GM19025 (cell line): ENCODE data around the gene BMP7.

Experiments used
- ATAC-seq: cut with Tn5 transposase; IDR thresholded peaks from one replicate; pipeline ENCODE4 v1.9.1; 2021; ENCODE audit warnings: mild to moderate bottlenecking, low read depth, moderate library complexity; ENCODE audit not compliant: unreplicated experiment

The BMP7 gene

GRCh38 chr20:57236813-57237584, 29.4 kb downstream of the BMP7 start:
- no peak for ATAC-seq

GRCh38 chr20:57234556-57235251, 31.7 kb downstream of the BMP7 start:
- ATAC-seq: no peak

DNA sequence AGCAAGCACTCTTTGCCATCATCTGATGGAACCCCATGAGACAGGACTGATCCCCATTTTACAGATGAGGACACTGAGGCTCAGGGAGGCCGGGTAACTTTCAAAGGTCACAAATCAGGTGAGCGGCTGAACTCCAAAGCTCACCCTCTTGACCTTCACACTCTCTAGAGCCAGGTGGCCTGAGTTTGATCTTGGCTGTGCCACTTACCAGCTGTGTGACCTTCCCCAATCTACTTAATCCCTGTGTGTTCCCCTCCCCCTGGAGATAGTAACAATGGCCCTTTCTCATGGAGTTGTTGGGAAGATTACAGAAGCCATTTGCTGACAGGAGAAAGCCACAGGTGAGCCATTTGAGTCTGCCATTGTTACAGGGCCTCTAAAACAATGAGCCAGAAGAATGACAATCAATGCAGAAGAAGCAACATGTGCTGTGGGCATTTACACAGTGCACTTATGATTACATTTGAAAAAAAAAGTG, 34.5 kb downstream of the BMP7 start:
- ATAC-seq: no peak

DNA sequence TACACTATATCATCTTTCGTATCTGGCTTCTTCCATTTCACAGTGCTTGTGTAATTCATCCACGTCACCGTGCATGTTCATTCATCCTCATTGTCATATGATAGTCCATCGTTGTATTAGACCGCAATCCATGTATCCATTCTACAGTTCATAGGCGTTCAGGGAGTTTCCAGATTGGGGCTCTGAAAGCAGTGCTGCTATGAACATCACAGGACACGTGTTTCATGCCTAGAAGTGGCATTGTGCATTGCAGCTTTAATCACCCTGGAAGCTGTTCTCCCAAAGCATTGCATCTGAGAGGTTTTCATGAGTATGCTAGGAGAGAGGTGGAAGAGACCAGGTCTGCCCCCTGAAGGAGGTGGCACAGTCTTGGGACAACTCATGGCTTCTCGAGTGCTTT, 35.3 kb downstream of the BMP7 start:
- no peak for ATAC-seq

DNA sequence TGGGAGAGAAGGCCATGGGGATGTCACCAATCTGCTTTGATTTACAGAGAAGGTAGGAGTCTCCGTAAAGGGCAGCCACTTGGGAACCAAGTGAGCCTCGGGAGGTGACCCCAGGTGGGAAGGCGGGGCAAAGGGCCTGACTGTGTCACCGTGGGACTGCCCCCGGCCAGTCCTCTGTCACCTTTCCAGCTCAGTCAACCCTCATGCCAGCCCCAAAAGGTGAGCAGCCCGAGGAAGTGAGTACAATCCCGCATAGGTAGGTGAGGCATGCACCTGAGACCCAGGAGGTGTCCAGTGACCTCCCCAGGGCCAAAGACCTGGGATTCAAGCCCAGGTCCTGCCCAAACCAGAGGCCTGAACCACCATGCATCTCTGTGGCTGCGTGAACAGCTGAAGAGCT, 36.2 kb downstream of the BMP7 start:
- no peak for ATAC-seq

DNA sequence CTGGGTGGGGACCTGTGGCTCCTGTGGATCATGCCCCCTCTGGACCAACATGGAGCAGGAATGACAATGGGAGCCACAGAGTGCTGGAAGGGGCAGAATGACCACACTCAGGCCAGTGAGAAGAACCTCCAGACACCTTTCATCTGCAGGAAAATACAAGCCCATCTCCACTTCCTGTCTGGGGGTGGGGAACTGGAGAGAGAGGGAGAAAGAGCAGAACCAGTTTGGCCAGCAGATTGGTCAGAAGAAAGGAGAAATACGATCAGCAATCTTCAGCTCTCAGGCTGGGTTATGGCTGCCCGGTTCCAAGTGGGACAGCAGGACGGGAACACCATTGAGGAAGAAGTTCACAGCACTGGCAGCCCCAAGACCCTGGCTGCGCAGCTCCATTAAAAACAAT, 37.0 kb downstream of the BMP7 start:
- ATAC-seq: no peak

DNA sequence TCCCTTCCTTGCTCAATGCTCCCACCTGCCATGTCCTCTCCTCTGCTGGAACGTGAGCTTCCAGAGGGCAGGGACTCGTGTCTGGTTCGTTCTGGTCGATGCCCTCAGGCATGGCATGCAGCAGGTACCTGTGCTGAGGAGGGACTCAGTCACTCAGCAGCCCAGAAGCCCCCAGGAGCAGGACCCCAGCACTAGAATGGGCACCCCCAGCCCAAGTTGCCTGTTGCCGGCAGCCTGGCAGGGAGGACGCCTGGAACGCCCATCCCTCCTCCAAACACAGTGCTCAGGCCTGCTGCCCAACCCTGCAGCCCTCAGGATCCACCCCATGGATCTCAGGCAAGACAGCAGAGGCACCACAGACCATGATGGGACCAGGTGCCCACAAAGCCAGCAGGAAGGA, 40.6 kb downstream of the BMP7 start:
- ATAC-seq: no peak

DNA sequence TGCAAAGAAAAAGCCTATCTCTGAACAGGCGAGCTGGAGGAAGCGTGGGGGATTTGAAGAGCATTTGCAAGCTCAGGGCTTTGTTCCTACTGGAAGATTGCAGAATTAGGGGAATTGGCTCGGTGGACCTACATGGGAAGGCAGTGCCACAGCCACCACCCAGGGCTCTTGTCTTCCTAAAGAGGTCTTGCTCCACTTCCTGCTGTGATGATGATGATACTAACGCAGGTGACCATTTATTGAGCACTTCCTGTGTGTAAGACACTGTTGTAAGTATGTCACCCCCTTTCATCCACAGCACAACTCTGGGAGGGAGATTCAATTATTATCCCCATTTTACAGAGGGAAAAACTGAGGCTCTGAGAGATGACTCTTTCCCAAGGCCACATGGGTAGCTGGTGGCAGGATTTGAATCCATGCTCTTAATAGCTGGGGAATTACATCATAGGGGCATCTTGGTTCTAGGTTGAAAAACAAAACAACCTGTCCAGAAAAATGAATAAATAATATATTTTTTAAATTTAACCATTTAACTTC, 41.2 kb downstream of the BMP7 start:
- no peak for ATAC-seq

GRCh38 chr20:57224641-57225138, 41.8 kb downstream of the BMP7 start:
- ATAC-seq: no peak

- ATAC-seq: no peak
Observed at GRCh38 chr20:57223648-57224489, 42.6 kb downstream of the BMP7 start.

- no peak for ATAC-seq
Observed at GRCh38 chr20:57222631-57222950, 43.9 kb downstream of the BMP7 start.

DNA sequence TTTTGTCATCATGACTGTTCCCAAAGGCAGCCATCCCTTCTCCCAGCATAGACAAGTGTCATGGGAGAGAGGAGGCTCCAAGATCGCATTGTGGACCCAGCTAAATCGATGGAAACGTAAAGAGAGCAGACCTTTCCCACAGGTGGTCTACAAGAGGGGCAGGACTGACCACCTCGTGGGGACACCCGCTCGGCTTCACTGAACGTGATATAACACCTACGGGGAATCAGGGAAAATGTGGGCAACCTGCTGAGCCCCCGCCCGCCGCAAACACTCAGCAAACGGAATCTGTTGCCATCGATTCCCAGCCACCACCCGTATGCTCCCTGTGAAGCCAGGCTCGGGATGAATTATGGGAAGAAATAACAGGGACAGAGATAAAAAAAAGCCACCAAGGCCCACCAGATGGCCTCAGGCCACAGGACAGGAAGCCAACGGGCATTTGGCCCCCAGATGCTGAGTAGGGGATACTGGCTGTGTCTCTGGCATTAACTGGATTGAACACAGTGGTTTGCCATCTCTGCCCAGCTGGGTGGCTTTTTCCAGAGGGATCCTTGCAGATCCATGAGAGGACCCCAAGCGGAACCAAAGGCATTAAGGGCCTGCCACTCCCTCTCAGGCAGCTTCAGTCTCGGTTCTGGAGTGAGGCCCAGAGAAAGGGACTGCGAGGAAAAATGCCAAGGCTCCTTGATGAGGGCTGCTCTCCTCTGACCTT, 44.4 kb downstream of the BMP7 start:
- ATAC-seq: no peak

DNA sequence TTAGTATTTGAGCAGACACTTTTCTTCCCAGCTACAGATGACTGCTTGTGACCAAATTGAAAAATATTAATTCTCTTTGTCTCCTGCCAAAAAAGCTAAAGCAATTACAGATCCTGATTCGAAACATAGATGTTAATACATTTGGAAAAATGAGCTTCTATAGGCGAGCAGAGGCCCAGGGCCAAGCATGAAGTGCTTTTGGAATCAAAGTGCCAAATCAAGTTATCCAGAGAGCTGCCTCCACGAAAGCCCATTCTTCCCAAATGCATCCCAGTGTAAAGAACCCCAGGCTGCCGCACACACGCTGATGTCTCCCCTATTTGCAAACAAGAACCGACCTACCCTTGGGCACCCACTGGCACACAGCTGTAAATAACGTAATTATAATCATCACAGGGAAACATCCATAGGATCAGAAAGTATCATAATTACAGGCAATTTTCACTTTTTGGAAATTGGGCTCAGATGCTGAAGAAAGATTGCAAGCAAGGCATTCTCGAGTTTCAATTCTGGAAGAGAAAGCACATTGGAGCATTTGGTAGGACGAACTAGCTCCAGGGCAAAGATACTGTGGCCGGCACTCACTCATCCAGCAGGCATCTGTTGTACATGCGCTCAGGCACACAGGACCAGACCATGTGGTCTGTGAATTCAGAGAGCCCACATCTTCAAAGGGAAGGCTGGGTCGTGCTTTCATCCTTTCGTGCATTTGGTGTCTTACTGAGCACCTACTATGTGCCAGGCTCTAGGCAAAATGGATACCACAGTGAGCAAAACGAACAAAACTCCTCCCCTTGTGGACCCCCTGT, 45.9 kb downstream of the BMP7 start:
- ATAC-seq: no peak

GRCh38 chr20:57219071-57219677, 47.3 kb downstream of the BMP7 start:
- no peak for ATAC-seq

GRCh38 chr20:57218489-57218888, 48.0 kb downstream of the BMP7 start:
- no peak for ATAC-seq

DNA sequence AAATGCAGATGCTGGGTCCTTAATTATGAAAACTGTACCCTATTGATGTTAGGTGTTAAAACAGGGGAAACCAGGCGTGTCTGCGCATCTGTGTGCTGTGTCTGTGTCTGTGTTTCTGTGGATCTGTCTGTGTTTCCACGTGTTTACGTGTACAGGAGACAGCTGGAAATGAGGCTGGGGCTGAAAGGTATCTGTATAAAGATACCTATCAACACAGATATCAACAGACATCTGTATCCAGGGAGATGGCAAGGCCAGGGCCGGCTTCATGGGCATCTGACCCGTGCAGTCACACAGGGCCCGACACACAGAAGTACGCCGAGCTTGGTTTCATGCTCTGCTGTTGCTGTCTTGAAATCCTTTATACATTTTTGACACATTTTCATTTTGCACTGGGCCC, 48.6 kb downstream of the BMP7 start:
- ATAC-seq: no peak

- no peak for ATAC-seq
Observed at GRCh38 chr20:57216669-57217068, 49.8 kb downstream of the BMP7 start.

DNA sequence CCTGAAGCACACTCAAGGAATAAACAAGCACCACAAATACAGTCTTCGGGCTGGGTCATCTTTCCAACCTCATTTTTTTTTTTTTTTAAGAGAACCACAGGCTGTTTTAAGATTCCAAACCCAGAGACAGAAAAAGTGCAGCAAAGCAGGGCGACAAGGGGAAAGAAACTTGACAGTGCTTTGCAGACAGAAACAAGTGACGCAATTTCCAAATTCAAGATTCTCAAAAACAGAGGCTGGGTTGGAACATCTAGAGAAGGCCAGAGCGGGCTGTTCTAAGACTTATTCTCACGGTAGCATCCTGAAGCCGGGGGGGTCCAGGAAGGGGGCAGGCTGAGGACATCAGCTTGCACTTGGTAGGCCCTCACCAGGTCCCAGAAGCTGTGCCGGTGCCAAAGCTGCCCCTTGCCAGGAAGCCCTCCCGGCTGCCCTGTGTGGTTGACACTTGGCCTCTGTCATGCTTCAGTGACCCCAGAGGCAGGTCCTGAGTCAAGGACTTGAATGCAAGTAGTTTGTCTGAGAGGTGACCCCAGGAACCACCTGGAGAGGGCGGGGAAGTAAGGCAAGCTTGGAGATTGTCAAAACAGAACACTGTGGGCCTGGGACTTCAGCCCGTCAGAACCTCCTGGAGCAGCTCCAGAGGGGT, 50.5 kb downstream of the BMP7 start:
- no peak for ATAC-seq

GRCh38 chr20:57215426-57215825, 51.0 kb downstream of the BMP7 start:
- ATAC-seq: no peak
